ENCODE data around the gene NTSR1. TPM values are rescaled to one million over a fixed set of nuclear protein-coding genes. Genes with fewer than 3 reads are reported as not detected.

The NTSR1 gene
- total and polyA plus RNA-seq, 2 experiments from 2014 or later, result not detected

GRCh38 chr20:62701161-62702012 lies 7.2 kb upstream of the NTSR1 start:
- no peak for TF ChIP-seq EZH2 (IDR thresholded peaks at IDR 0.05; ENCODE audit: insufficient read depth, poor library complexity, severe bottlenecking)
- TF ChIP-seq EZH2phosphoT487 (IDR thresholded peaks at IDR 0.05; ENCODE audit: insufficient read depth, low read depth), result no peak
- H3K79me2 ChIP-seq (ENCODE audit: insufficient read depth), result no peaks in the 10 kb centered on the region
- peaks cover 21% of the 10 kb centered on the region for H3K4me1 ChIP-seq (ENCODE audit: insufficient read depth)
- in situ Hi-C loops (cut with MboI), result no loop called here
- WGBS, 2 experiments (ENCODE audit: low coverage in 1 of 2, low lambda C conversion rate in 2 of 2, missing lambda C conversion rate in 2 of 2), result 87 to 89% methylated on average over 22 to 24 of the region's 24 CpGs
- H3K9me3 ChIP-seq (ENCODE audit: low read depth), result no peaks in the 10 kb centered on the region
- H4K20me1 ChIP-seq (ENCODE audit: insufficient read depth), result no peaks in the 10 kb centered on the region
- no peak overlapping the region for H3K4me2 ChIP-seq (ENCODE audit: unreplicated experiment)
- H3K9ac ChIP-seq, result no peak overlapping the region
- H3F3A ChIP-seq (ENCODE audit: insufficient read depth), result peaks cover 16% of the 10 kb centered on the region
- H3K4me3 ChIP-seq, result no peak overlapping the region
- no peaks in the 10 kb centered on the region for H3K9me2 ChIP-seq (ENCODE audit: insufficient read depth)
- DNase-seq, result no peak
- no peak overlapping the region for H3K27ac ChIP-seq
- H3K36me3 ChIP-seq (ENCODE audit: low read depth), result no peaks in the 10 kb centered on the region
- 0 out of 2 replicates have a peak, but pooled peaks cover 5% of the 10 kb centered on the region for H3K27me3 ChIP-seq (replicated peaks; ENCODE audit: insufficient read depth)
- no peak overlapping the region for H2AFZ ChIP-seq

- no peak overlapping the region for H2AFZ ChIP-seq
- DNase-seq, result no peak
- H3K27me3 ChIP-seq (replicated peaks; ENCODE audit: insufficient read depth), result 0 out of 2 replicates have a peak, but pooled peaks cover 5% of the 10 kb centered on the region
- peaks cover 16% of the 10 kb centered on the region for H3F3A ChIP-seq (ENCODE audit: insufficient read depth)
- H3K9me2 ChIP-seq (ENCODE audit: insufficient read depth), result no peaks in the 10 kb centered on the region
- no peak overlapping the region for H3K4me3 ChIP-seq
- in situ Hi-C loops (cut with MboI), result no loop called here
- H3K4me1 ChIP-seq (ENCODE audit: insufficient read depth), result peaks cover 21% of the 10 kb centered on the region
- H3K9ac ChIP-seq, result no peak overlapping the region
- H3K79me2 ChIP-seq (ENCODE audit: insufficient read depth), result no peaks in the 10 kb centered on the region
- no peaks in the 10 kb centered on the region for H3K36me3 ChIP-seq (ENCODE audit: low read depth)
- WGBS, 2 experiments (ENCODE audit: low coverage in 1 of 2, low lambda C conversion rate in 2 of 2, missing lambda C conversion rate in 2 of 2), result 85 to 90% methylated on average over 11 of the region's 11 CpGs
- no peak overlapping the region for H3K4me2 ChIP-seq (ENCODE audit: unreplicated experiment)
- no peaks in the 10 kb centered on the region for H4K20me1 ChIP-seq (ENCODE audit: insufficient read depth)
- no peak for TF ChIP-seq EZH2phosphoT487 (IDR thresholded peaks at IDR 0.05; ENCODE audit: insufficient read depth, low read depth)
- no peak for TF ChIP-seq EZH2 (IDR thresholded peaks at IDR 0.05; ENCODE audit: insufficient read depth, poor library complexity, severe bottlenecking)
- H3K27ac ChIP-seq, result no peak overlapping the region
- H3K9me3 ChIP-seq (ENCODE audit: low read depth), result no peaks in the 10 kb centered on the region
Measured at GRCh38 chr20:62702013-62702300, 6.7 kb upstream of the NTSR1 start.

GRCh38 chr20:62702895-62703852 lies 5.5 kb upstream of the NTSR1 start:
- peak overlapping the region; percentile 52; the same call in 1 of the 2 replicates for H2AFZ ChIP-seq

GRCh38 chr20:62703853-62704228 lies 4.8 kb upstream of the NTSR1 start:
- H3K4me1 ChIP-seq (ENCODE audit: insufficient read depth), result peaks cover 21% of the 10 kb centered on the region
- no peaks in the 10 kb centered on the region for H3K9me3 ChIP-seq (ENCODE audit: low read depth)
- peak overlapping the region; percentile 8; the same call in 1 of the 2 replicates for H3K4me3 ChIP-seq
- H3K79me2 ChIP-seq (ENCODE audit: insufficient read depth), result no peaks in the 10 kb centered on the region
- no peak overlapping the region for H3K9ac ChIP-seq
- H3K4me2 ChIP-seq (ENCODE audit: unreplicated experiment), result peak overlapping the region; percentile 55
- 49 to 65% methylated on average over 5 of the region's 5 CpGs for WGBS, 2 experiments (ENCODE audit: low coverage in 1 of 2, low lambda C conversion rate in 2 of 2, missing lambda C conversion rate in 2 of 2)
- peak overlapping the region; percentile 52; the same call in 1 of the 2 replicates for H2AFZ ChIP-seq
- no peaks in the 10 kb centered on the region for H3K36me3 ChIP-seq (ENCODE audit: low read depth)
- H3K27me3 ChIP-seq (replicated peaks; ENCODE audit: insufficient read depth), result peaks cover 4% of the 10 kb centered on the region; the same call in 1 of the 2 replicates
- peak overlapping the region; percentile 69 for H3K27ac ChIP-seq
- H4K20me1 ChIP-seq (ENCODE audit: insufficient read depth), result no peaks in the 10 kb centered on the region
- H3F3A ChIP-seq (ENCODE audit: insufficient read depth), result peaks cover 16% of the 10 kb centered on the region
- in situ Hi-C loops (cut with MboI), result no loop called here
- DNase-seq, result peak; percentile 27
- TF ChIP-seq EZH2 (IDR thresholded peaks at IDR 0.05; ENCODE audit: insufficient read depth, poor library complexity, severe bottlenecking) (no peak), EZH2phosphoT487 (IDR thresholded peaks at IDR 0.05; ENCODE audit: insufficient read depth, low read depth) (no peak)
- no peaks in the 10 kb centered on the region for H3K9me2 ChIP-seq (ENCODE audit: insufficient read depth)

More at GRCh38 chr20:62702895-62703852, 5.5 kb upstream of the NTSR1 start:
- WGBS, 2 experiments (ENCODE audit: low coverage in 1 of 2, low lambda C conversion rate in 2 of 2, missing lambda C conversion rate in 2 of 2), result 38 to 42% methylated on average over 25 of the region's 25 CpGs
- Histone ChIP-seq H3F3A (ENCODE audit: insufficient read depth) (peaks cover 16% of the 10 kb centered on the region), H4K20me1 (ENCODE audit: insufficient read depth) (no peaks in the 10 kb centered on the region), H3K36me3 (ENCODE audit: low read depth) (no peaks in the 10 kb centered on the region), H3K4me1 (ENCODE audit: insufficient read depth) (peaks cover 21% of the 10 kb centered on the region), H3K9ac (no peak overlapping the region), H3K27me3 (replicated peaks; ENCODE audit: insufficient read depth) (peaks cover 3% of the 10 kb centered on the region; the same call in 1 of the 2 replicates), H3K79me2 (ENCODE audit: insufficient read depth) (no peaks in the 10 kb centered on the region), H3K4me3 (peak overlapping the region; percentile 8; the same call in 1 of the 2 replicates), H3K9me3 (ENCODE audit: low read depth) (no peaks in the 10 kb centered on the region), H3K27ac (peak overlapping the region; percentile 69), H3K9me2 (ENCODE audit: insufficient read depth) (no peaks in the 10 kb centered on the region), H3K4me2 (ENCODE audit: unreplicated experiment) (peak overlapping the region; percentile 55)
- TF ChIP-seq EZH2phosphoT487 (IDR thresholded peaks at IDR 0.05; ENCODE audit: insufficient read depth, low read depth), result no peak
- in situ Hi-C loops (cut with MboI), result no loop called here
- DNase-seq, result peak; percentile 96
